ENCODE results near the gene SDC1.

GRCh38 chr2:20227894-20228505 lies 3.1 kb upstream of the SDC1 start:
- TF ChIP-seq, protein P1, sequence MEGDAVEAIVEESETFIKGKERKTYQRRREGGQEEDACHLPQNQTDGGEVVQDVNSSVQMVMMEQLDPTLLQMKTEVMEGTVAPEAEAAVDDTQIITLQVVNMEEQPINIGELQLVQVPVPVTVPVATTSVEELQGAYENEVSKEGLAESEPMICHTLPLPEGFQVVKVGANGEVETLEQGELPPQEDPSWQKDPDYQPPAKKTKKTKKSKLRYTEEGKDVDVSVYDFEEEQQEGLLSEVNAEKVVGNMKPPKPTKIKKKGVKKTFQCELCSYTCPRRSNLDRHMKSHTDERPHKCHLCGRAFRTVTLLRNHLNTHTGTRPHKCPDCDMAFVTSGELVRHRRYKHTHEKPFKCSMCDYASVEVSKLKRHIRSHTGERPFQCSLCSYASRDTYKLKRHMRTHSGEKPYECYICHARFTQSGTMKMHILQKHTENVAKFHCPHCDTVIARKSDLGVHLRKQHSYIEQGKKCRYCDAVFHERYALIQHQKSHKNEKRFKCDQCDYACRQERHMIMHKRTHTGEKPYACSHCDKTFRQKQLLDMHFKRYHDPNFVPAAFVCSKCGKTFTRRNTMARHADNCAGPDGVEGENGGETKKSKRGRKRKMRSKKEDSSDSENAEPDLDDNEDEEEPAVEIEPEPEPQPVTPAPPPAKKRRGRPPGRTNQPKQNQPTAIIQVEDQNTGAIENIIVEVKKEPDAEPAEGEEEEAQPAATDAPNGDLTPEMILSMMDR (IDR thresholded peaks at IDR 0.05), result peak in 1 of 6 experiments; percentile 24
- no peak for TF ChIP-seq POLR2A (IDR thresholded peaks at IDR 0.05)
